IPS-NIHi7 (cell line): ENCODE data around the gene DNAAF1.
A peak's percentile ranks its signal among the peaks of the same experiment; 100 is the strongest.
"Not testable (repeated sequence)": the region's sequence is repeated elsewhere in the genome, so short reads cannot be mapped to it uniquely, and the experiment has no call there.

Source experiments
- DNase-seq: peaks from one replicate; pipeline ENCODE4 v3.0.0; 2012; ENCODE audit warnings: mixed read lengths; ENCODE audit errors: extremely low spot score

Gene DNAAF1

DNA sequence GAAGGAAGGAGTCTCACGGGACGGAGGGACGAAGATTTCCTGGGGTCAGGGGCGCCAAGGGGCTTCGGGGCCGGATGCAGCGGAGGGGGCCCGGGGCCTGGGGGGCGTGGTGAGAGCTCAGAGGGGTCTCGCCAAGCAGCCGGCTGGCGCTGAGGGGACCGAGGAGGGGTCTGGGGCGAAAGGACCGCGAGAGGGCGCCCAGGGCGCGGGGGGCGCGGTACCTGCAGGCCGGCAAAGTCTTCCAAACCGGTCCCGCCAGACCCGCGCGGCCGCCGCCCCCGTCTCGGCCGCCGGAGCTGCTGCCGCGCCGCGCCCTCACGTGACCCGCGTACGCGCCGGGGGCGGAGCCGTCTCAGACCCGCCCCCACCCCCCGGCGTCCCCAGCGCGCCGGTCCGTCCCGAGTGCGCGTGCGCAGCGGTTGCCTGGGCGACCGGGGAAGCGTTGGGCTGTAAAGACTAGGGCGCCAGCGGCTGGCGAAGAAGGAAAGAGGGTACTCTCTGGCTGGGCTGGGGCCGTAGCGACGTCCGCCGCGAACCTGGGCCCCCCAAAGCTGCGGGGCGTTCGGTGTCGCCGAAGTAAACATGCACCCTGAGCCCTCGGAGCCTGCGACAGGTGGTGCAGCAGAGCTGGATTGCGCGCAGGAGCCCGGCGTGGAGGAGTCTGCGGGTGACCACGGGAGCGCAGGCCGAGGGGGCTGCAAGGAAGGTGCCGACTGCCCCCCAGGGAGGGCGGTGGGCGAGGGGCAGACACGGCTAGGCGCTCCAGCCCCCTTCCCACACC, at the start of gene DNAAF1, which contains the start of gene HSDL1:
DNAAF1 (plus strand) TSS at position 450 of the 781 bp plus-strand sequence; CDS start at position 583, 133 bp downstream.
HSDL1 (minus strand) TSS at position 319 of the 781 bp plus-strand sequence. CDS start 13,856 bp downstream, outside the sequence.
- DNase-seq = peak; percentile 96

DNA sequence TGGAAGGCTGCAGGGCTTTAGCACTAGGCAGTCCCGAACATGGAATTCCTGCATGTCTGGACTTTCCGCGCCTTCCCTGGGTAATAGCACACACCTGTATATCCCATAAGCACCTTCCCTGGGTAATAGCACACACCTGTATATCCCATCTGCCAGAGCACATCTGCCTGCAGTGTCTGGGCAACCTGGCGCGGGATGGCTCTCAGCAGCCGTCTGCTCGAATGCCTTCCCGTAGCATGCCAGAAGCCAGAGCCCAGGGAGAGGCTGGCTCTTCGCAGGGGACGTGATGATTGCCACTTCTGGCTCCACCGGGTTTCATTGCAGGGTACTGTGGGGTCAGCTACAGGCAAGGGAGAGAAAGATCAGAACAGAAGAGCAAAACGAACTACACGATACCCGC, 49.6 kb upstream of the DNAAF1 start:
- DNase-seq = no peak

DNA sequence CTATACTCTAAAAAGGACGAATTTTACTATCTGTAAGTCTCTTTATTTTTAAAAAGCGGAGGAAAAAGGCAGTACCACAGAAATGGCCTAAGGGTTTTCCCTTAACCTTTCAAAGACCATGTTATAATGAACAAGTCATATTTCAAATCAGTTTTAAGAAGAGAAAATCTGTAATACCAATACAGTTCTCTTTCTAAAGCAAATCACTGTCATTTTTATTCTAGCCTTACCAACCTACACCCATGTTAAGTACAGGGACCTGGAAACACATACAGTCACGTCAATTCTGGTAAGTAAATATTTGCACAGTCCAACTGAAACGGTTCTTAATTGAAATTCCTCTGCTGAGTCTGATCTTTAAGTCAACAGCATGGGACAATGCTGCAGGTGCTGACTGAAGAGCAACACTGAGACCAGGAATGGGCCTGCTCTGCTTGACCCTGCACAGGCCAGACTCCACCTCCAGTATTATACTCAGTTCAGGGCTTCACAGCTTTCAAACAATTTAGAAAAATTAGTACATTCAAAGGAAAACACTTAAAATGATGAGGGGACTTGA, 48.6 kb upstream of the DNAAF1 start:
- DNase-seq = no peak

DNA sequence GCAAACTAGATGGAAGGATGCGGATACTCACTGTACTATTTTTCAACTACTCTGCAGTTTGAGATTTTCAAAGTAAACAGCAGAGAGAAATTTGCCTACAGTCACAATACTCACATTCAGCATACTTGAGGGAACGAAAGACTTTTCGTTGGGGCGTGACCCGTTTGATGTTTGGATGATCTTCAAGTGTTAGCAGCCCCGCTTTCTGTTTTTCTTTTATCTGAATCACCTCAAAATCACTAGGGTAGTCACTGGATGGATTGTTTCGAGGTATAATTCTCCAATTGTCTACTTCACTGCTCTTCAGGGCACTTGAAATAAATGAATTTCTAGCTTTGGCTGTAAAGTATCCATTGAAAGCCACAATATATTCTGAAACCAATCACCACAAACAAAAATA, 46.2 kb upstream of the DNAAF1 start:
- no peak for DNase-seq

DNA sequence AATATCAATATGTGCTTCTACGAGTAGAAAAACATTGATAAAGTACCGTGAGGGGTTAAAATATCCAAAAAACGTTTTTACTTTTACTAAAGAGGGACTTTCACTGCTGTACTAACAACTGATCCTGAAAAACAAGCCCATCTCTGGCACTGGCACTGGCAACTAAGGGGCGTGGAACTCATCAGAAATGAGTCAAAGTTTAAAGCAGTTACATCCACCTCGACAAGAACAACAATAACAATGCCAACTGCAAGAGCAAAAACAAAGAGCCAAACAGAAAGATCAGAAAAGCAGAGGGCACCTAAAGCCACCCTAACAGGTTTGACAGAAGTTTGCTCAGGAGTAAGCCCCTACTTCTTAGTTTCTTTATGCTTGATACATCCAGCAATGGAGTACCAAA, 41.4 kb upstream of the DNAAF1 start:
- no peak for DNase-seq

DNA sequence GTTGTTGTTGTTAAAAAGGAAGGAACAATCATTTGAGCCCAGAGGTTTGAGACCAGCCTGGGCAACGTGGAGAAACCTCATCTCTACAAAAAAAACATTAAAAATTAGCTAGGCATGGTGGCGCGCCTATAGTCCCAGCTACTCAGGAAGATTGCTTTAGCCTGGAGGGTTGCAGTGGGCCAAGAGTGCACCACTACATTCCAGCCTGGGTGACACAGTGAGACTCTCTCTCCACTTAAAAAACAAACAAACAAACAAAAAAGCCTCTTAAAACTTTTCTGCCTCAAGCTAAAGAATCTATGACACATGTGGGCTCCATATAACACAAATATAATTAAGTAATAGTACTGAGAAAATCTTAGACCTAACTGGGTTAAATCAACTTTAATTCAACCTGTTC, 40.9 kb upstream of the DNAAF1 start:
- DNase-seq = no peak

DNA sequence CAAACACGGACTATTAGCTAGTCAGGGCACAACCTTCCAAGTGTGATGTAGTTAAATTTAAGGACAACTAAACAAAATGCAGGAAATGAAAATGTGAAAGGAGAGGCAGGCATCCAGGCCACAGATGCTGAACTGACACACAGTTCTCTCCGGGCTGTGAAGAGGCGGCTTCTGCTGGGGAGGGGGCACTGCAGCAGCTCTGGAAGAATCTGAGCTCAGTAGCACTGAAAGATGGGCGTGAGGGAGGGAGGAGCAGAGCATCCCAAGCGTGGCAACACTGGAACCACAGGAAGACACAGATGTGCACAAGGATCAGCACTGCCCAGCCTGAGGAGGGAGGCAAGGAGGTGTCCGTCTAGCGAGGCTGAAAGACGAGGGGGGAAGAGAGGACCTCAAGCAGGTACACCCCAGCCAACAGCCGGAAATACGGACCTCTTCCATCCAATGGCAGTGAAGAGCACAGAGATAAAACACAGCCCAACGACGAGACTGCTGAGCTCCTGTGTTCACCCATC, 39.8 kb upstream of the DNAAF1 start:
- no peak for DNase-seq

DNA sequence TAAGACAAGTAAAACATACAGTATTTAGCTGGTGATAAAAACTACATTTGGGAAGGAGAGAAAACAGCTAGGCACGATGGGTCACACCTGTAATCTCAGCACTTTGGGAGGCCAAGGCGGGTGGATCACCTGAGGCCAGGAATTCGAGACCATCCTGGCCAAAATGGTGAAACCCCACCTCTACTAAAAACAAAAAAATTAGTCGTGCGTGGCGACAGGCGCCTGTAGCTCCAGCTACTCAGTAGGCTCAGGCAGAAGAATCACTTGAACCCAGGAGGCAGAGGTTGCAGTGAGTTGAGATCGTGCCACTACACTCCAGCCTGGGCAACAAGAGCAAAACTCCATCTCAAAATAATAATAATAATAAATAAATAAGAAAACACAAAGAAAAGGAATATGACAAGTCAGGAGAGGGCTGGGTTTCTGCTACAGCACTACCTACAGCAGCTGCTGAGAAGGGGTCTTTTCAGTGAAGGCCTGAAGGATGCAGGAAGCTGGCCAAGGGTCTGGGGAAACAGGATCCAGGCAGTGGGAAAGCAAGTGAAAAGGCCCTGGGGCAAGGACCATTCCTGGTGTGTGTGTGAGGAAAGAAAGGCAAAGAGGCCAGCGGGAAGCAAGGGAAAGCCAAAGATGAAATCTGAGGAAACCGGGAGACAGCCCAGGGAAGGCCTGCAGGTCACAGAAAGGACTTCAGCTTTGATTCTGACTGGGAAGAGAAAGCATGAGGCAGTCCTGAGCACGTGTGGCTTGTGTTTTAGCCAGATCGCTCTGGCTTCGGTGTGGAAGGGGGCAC, 39.0 kb upstream of the DNAAF1 start:
- DNase-seq = no peak

DNA sequence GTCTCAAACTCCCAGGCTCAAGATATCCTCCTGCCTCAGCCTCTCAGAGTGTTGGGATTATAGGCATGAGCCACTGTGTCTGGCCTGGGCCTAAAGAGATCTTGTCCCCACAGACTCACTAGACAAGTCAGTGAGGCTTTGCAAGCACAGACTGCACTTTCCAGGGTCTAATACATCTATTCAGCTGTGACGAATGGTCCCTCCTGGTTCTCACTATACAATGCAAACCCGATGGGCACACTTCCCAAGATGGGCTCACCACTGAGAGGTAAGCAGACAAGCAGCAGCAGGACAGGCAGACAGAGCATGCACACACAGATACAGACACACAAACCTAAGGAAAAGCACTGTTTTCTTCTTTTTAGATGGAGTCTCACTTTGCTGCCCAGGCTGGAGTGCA, 37.2 kb upstream of the DNAAF1 start:
- DNase-seq = no peak

DNA sequence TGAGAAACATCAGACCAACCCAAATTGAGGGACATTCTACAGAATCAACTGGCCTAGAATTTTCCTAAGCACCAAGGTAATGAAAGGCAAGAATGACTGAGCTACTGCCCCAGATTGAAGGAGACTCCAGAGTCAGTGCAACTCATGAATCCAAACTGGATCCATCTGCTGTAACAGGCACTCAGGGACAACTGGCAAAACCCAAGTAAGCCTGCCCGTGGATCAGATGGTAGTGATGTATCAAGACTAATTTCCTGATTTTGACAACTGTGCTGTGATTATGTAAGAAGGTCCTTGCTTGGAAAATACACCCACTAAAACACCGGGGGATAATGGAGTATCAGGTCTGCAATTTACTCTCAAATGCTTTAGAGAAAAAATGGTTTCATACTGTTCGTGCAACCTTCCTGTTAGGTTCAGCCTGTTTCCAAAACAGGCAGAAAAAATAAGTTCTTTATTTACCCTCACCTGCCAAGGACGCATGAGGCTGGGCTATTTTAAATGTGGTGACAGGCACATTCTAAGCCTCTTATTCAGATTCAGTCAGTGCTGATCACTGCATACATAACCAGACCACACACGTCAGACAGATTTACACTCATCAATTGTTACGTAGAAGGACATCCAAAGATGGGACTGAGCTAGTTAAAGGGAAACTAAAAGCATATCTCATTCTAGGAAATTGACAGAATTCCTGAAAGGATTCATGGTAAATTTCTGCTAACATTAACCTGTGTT, 35.3 kb upstream of the DNAAF1 start:
- DNase-seq = no peak

DNA sequence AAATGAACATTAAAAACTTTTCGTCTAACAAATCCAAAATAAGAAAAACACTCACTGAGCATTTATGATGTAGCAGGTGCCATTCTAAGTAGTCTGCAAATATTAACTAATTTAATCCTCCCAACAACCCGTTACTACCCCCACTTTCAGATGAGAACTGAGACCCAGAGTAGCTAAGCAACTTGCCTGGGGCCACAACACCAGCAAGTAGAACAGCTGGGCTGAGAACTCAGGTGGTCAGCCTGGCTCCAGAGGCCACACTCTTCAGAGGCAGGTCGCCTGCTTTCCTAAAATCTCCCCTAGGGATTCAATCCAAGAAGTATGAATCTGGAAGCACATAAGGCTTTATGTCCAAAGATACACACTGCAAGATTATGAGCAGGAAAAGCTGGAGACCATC, 34.6 kb upstream of the DNAAF1 start:
- DNase-seq = no peak

DNA sequence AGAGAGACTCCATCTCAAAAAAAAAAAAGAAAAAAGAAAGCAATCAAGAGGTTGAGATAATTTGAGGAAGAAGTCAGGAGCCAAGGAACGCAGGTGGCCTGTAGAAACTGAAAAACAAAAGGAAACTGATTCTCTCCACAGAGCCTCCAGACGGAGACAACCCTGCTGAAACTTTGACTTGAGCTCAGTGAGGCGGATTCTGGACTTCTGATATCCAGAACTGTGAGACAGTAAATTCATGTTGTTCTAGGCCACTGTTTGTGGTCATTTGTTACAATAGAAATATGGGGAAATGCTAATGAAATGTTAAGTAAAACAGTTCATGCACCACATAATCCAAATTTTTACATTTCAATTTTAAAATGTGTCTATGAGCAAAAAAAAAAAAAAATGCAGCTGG, 33.6 kb upstream of the DNAAF1 start:
- DNase-seq = no peak

DNA sequence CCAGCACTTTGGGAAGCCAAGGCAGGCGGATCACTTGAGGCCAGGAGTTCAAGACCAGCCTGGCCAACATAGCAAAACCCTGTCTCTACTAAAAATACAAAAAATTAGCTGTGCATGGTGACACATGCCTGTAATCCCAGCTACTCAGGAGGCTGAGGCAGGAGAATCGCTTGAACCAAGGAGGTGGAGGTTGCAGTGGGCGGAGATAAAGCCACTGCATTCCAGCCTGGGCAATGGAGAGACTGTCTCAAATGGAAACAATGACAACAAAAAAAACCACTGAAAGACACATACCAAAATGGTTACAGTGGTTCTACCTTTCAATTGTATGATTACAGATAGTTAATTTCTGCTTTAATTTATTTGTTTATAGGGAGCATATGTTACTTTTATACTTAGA, 33.2 kb upstream of the DNAAF1 start:
- not testable (repeated sequence) for DNase-seq

DNA sequence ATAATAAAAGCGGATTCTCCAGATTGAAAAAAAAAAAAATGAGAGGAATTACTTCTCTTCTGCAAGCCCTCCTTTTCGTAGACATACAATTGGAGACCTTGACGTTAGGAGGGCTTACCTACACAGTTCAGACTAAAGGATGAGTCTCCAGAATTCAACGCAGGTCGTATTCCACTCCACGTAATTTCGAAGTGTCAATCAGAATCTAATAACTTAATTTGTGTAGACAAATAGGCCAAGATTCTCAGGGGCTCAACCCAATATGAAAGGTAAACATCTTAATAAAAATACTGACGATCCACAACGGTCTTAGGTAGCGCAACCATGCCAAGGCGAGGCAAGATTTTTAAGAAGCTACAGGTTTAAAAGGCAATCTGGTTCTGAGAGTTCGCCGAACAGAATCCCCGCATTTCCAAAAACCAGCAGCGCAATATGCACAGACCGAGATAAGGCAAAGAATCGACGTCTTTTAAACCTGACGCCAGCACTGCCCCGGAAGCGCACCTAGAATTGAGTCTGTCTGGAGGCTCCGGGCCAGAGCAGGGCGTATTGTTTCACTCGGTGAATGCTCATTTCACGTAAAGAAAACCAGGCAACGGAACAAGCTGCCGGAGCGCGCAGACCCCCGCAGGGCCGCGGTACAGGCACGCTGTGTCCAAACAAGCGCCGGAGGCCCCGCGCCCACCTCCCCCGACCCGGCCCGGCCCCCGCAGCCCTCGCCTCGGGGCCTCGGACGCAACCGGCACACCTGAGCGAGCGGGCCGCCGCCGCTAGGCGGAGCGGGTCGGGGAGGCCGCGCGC, 29.0 kb upstream of the DNAAF1 start:
- no peak for DNase-seq

DNA sequence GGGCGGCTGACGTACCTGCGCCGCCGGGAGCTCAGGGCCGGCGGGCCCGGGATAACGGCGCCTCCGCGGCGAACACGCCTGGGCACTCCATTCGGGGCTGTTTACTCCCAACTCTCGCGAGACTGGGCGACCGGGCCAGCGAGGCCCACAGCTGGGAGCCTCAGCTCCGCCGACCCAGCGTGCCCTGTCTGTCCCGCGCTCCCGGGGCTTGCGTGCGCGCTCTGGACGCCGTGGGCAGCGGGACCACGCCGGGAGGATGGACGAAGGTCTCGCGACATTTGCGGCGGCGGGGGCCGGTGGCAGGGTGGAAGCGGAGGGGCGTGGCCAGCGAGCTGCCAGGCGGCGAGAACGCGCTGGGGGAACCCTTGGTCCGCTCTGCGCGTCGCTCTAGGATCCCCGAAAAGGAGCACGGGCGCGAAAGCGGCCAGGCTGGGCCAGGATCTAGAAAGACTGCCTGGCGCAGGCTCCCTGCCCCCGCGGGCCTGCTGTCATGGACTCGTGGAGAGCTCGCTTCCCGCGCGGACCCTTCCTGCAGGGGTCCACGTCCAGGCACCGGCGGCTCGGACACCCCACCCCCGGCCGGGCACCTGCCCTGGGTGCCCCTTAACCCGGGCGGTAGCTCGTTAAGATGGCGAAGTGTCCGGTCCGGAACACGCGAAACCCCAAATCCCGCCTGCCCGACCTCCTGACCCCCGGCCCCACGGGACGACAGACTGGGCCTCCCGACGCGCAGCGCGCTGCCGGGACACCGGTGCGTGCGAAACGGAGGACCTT, 28.2 kb upstream of the DNAAF1 start, which contains the start of gene MBTPS1:
MBTPS1 (minus strand) TSS at position 223 of the 774 bp plus-strand sequence. CDS start 15,159 bp downstream, outside the sequence.
- DNase-seq = peak; percentile 98

DNA sequence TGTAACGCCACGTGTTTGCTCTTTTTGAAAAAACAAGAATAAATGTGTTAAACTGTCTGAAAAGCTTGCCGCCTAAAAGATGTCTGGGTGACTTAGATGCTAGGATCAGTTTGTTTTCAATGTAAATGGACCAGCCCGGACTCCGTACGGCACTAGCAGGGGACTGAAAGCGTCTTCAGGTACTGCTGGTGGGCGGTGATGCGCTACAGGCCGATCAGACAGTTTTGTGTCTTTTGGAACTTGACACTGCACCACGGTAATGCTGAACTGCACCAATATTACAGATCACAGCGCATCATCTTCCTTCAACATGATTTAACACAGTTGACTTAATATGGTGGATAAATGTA, 27.6 kb upstream of the DNAAF1 start:
- peak; percentile 45 for DNase-seq

DNA sequence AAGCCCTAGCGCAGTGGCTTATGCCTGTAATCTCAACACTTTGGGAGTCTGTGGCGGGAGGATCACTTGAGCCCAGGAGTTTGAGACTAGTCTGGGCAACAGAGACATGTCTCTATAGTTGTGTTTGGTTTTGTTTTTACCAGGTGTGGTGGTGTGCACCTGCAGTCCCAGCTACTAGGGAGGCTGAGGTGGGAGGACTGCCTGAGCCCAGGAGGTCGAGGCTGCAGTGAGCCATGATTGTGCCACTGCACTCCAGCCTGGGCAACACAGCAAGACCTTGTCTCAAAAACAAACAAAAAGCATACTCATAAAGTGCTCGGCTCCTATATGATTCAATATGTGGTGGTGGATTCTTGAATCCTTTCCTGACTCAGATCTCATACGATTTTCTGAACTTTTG, 26.8 kb upstream of the DNAAF1 start:
- not testable (repeated sequence) for DNase-seq

DNA sequence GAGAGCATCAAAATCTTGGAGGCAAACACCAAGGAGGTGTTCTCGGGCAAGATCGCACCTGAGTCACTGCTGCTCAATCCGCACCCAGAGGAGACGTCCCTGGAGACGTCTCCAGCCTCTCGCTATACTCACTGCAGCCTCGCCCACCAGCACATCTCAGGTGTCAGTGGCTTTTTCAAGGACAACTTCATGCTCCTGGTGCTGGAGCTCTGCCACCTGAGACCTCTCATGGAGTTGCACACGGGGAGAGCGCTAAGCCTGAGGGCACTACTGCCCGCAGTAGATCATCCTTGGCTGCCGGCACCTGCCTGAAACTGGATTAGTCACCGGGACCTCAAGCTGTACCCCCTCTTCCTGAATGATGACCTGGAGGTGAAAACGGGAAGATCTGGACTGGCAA, 25.7 kb upstream of the DNAAF1 start:
- no peak for DNase-seq

DNA sequence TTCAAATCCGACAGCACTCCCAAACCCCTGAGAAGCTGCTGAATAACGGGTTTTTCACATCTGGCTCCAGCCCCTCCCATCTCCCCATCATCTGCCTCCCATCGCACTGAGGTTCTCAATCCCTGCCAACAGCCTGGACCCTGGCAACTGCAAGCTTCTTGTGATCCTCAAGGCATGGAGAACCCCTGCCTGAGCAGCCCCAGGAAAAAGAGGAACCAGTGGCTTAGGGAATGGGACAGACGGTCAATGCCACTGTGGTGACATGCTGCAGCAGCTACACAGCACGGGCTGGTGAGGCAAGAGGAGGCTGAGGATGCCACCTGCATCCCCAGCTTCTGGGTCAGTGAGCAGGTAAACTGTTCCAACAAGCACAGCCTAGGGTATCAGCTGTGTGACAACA, 25.1 kb upstream of the DNAAF1 start:
- no peak for DNase-seq

DNA sequence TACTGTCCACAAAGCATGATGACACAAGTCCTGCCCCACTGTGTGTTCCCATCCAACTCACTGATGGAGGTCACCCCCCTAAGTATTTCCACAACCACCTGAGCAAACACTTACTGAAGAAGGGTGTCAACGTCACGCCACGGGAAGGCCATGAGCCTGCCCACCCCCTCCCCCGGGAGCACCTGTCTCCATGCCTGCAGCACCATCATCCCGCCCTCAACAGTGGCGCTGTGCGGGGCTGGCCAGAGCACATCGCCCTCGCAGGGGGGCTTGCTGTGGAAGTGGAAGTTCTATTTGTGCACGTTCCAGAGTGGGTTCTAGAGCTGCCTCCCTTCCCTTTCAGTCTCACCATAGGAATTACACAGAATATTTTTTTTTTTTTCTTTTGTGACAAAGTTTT, 24.1 kb upstream of the DNAAF1 start:
- no peak for DNase-seq
